Globus pallidus (tissue), 1 donor: ENCODE data around the gene ADH7.
"Not testable (repeated sequence)": the region's sequence is repeated elsewhere in the genome, so short reads cannot be mapped to it uniquely, and the experiment has no call there.

ENCODE experiments used
- DNase-seq: peaks from one replicate; pipeline ENCODE4 v3.0.0-alpha.2; 2015; ENCODE audit warnings: low spot score

Gene ADH7

DNA sequence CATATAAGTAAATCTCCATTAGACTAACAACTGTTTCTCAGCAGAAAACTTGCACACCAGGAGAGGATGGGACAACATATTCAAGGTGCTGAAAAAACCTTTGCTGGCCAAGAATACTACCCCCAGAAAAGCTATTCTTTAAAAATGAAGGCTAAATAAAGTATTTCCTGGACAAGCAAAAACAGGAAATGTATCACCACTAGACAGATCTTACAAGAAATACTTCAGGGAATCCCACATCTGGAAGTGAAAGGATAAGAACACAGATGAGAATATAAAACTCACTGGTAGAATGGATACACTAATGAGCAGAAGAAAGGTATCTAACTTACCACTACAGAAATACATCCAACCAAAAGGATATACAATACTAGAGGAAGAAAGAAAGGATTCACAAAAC lies 55.6 kb downstream of the ADH7 start:
- no peak for DNase-seq

DNA sequence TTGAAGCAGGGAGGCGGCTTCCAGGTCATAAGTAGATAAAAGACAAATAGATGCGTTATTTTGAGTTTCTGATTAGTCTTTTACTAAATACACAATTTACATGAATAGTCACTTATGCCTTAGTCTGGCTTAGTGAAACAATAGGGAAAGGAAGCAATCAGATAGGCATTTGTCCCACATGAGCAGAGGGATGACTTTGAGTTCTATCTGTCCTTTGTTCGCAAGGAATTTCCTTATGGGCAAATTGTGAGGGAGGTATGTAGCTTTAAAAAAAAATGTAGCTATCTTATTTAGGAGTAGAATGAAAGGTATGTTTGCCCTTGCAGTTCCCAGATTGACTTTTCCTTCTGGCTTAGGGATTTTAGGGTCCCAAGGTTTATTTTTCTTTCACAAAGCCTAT lies 56.3 kb downstream of the ADH7 start:
- no peak for DNase-seq

DNA sequence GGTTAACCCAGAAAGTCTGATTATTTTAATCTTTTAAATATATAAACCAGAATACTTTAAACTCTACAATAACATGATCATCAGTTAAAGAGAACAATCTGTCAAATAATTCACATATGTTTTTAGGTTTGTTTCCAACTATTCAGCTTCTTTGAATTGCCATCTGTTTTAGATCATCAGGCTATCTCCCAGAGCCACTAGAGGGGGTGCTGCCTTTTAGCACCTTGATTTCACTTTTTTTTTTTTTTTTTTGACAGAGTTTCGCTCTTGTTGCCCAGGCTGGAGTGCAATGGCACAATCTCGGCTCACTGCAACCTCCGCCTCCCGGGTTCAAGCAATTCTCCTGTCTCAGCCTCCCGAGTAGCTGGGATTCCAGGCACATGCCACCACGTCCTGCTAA lies 57.8 kb downstream of the ADH7 start:
- not testable (repeated sequence) for DNase-seq

DNA sequence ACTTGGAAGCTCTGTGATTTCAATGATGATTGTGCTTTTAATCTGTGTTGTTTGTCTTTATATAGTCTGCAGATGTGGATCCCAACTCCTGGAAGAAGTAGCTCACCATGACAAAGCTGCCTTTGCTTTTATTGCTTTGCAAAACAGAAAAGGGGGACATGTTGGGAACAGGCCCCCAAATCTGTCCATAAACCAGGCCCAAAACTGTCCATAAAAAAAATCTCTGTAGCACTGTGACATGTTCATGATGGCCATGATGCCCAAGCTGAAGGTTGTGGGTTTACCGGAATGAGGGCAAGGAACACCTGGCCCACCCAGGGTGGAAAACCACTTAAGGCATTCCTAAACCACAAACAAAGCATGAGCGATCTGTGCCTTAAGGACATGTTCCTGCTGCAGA lies 62.7 kb downstream of the ADH7 start:
- not testable (repeated sequence) for DNase-seq

DNA sequence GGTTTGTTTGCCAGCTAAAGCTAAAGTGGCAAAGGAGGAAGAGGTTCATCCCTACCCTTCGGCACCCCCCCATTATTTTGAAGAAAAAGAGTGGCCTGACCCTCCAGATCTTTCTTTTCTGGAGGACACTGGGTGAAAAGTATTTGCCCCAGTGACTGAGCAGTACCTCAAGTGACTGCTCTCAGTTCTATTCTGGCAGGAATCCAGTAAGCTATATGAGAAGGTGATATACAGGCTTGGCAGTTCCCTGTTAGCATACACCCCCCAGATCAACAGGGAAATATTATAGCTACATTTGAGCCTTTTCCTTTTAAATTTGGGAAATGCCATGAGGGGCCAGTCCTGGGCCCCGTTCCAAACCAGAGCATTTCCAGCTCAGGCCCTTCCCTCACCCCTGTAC lies 67.3 kb downstream of the ADH7 start:
- DNase-seq = not testable (repeated sequence)

DNA sequence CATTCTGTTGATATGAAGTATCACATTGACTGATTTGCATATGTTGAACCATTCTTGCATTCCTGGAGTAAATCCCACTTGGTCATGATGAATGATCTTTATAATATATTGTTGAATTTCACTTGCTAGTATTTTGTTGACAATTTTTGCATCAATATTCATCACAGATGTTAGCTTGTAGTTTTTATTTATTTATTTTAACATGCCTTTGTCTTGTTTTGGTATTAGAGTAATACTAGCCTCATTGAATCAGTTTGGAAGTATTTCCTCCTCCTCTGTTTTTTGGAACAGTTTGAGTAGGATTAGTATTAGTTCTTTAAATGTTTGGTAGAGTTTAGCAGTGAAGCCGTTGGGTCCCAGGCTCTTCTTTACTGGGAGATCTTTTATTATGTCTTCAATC lies 68.7 kb downstream of the ADH7 start:
- DNase-seq = no peak

DNA sequence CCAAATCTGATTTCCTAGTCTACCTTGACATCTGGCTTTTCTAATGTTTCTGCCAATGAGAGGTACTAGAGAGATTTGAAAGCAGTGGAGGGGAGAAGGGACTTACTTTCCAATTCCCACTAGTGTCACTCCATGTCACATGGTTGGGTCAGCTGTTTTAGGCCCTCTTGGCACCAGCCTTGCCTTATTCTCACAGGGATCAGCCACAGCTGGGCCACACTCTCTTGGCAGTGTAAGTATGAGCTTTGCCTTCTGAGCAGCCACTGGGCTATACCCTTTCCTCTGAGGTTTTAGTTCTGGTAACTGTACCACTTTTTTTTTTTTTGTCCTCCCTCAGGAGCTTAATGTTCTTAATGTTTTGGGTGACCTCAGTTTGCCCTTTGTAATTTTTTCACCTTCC lies 72.4 kb downstream of the ADH7 start:
- no peak for DNase-seq
